Esophagus squamous epithelium (tissue), 5 donors: ENCODE data around the gene VIT. TPM values are rescaled to one million over a fixed set of nuclear protein-coding genes. Genes with fewer than 3 reads are reported as not detected.

ENCODE experiments used
- DNase-seq: peaks from one replicate; lab custom pipeline; 2025; lab: John Stamatoyannopoulos, UW
- H3K27ac ChIP-seq, 4 donors: fragments of 200-600 bp; sonication (generic); one replicate each; pipeline ENCODE4 v1.5.1; 2016 to 2019; ENCODE audit warnings: mild to moderate bottlenecking in 1 of 4
- H3K27me3 ChIP-seq, 4 donors: fragments of 200-600 bp; sonication (generic); 1 replicate in 3 of 4; 2 replicates in 1 of 4; pipeline versions ENCODE4 v1.5.1 to v1.6.0; 2017 to 2021; ENCODE audit warnings: antibody characterized with exemption in 1 of 4
- H3K36me3 ChIP-seq, 3 donors: fragments of 200-600 bp; sonication (generic); one replicate each; pipeline ENCODE4 v1.5.1; 2016 to 2019
- H3K4me1 ChIP-seq, 3 donors: fragments of 200-600 bp; sonication (generic); one replicate each; pipeline ENCODE4 v1.5.1; 2017 to 2019
- H3K4me3 ChIP-seq, 4 donors: fragments of 200-600 bp; sonication (generic); 1 replicate in 3 of 4; 2 replicates in 1 of 4; pipeline ENCODE4 v1.5.1; 2016 to 2019; ENCODE audit warnings: mild to moderate bottlenecking in 2 of 4, moderate library complexity in 1 of 4
- H3K9me3 ChIP-seq, 3 donors: fragments of 200-600 bp; sonication (generic); one replicate each; pipeline ENCODE4 v1.5.1; 2016 to 2019
- POLR2A ChIP-seq, 4 donors: fragments of 450-650 bp; IDR thresholded peaks; one replicate each; pipeline ENCODE4 v1.6.1; 2017; ENCODE audit warnings: antibody characterized with exemption in 4 of 4, mild to moderate bottlenecking in 4 of 4, moderate library complexity in 3 of 4
- whole genome bisulfite sequencing, 2 donors: methylation state at CpG; one replicate each; pipeline ENCODE4 v1.1.5; 2018; 5-methylcytosine and 5-hydroxymethylcytosine counted together
- intact Hi-C: fragments of 100-400 bp; cut with DNase I; formaldehyde crosslinking; loops from one replicate; pipeline ENCODE4 v1.15.0; 2022
- total RNA-seq, 4 donors: library from RNA; depleted of rRNA; stranded (reverse); fragments of >200 nt; gene quantifications; one replicate each; pipeline ENCODE4 v1.1.0, GENCODE V29; 2016
- TF ChIP-seq, protein P1 (sequence below), 6 experiments: fragments of 450-650 bp in 4 of 6; fragments of 200-600 bp in 2 of 6; sonication (generic) in 2 of 6; IDR thresholded peaks; one replicate each; pipeline ENCODE4 v1.5.1; 2016 to 2019; ENCODE audit warnings: antibody characterized with exemption in 6 of 6, mild to moderate bottlenecking in 4 of 6, moderate library complexity in 4 of 6
- donor health status: DM: yes; HTN: yes; CAD: no.

VIT gene
- total RNA-seq, 4 donors from 2014 or later: 2.9 to 36.8 (median 10.6) TPM

GRCh38 chr2:36854241-36854640 lies 157.7 kb downstream of the VIT start:
- no peaks in the 10 kb centered on the region for H3K9me3 ChIP-seq
- intact Hi-C loops: no loop called here
- TF ChIP-seq POLR2A (IDR thresholded peaks at IDR 0.05): no peak
- TF ChIP-seq, protein P1, sequence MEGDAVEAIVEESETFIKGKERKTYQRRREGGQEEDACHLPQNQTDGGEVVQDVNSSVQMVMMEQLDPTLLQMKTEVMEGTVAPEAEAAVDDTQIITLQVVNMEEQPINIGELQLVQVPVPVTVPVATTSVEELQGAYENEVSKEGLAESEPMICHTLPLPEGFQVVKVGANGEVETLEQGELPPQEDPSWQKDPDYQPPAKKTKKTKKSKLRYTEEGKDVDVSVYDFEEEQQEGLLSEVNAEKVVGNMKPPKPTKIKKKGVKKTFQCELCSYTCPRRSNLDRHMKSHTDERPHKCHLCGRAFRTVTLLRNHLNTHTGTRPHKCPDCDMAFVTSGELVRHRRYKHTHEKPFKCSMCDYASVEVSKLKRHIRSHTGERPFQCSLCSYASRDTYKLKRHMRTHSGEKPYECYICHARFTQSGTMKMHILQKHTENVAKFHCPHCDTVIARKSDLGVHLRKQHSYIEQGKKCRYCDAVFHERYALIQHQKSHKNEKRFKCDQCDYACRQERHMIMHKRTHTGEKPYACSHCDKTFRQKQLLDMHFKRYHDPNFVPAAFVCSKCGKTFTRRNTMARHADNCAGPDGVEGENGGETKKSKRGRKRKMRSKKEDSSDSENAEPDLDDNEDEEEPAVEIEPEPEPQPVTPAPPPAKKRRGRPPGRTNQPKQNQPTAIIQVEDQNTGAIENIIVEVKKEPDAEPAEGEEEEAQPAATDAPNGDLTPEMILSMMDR (IDR thresholded peaks at IDR 0.05): no peak
- H3K4me1 ChIP-seq: no peaks in the 10 kb centered on the region
- DNase-seq: no peak
- H3K4me3 ChIP-seq: no peak overlapping the region
- WGBS, 2 donors: 55 to 67% methylated on average over 2 of the region's 2 CpGs
- H3K27me3 ChIP-seq: no peaks in the 10 kb centered on the region
- H3K27ac ChIP-seq: no peak overlapping the region
- peaks cover 0 to 99% (median 4%) of the 10 kb centered on the region in 3 donors for H3K36me3 ChIP-seq

- WGBS, 2 donors: 86 to 100% methylated on average over 2 of the region's 2 CpGs
- intact Hi-C loops: no loop called here
- peaks cover 0 to 99% (median 4%) of the 10 kb centered on the region in 3 donors for H3K36me3 ChIP-seq
- H3K27ac ChIP-seq: no peak overlapping the region
- no peaks in the 10 kb centered on the region for H3K4me1 ChIP-seq
- no peak overlapping the region for H3K4me3 ChIP-seq
- no peaks in the 10 kb centered on the region for H3K9me3 ChIP-seq
- TF ChIP-seq POLR2A (IDR thresholded peaks at IDR 0.05): no peak
- TF ChIP-seq, protein P1 (IDR thresholded peaks at IDR 0.05): no peak
- no peak for DNase-seq
- no peaks in the 10 kb centered on the region for H3K27me3 ChIP-seq
Observed at GRCh38 chr2:36855429-36855828, 158.9 kb downstream of the VIT start.

GRCh38 chr2:36857713-36858112 lies 161.2 kb downstream of the VIT start:
- no peaks in the 10 kb centered on the region for H3K9me3 ChIP-seq
- 90 to 94% methylated on average over 5 of the region's 5 CpGs for WGBS, 2 donors
- TF ChIP-seq, protein P1 (IDR thresholded peaks at IDR 0.05): no peak
- no peak for TF ChIP-seq POLR2A (IDR thresholded peaks at IDR 0.05)
- H3K4me1 ChIP-seq: no peaks in the 10 kb centered on the region
- no peak for DNase-seq
- intact Hi-C loops: no loop called here
- no peak overlapping the region for H3K27ac ChIP-seq
- no peak overlapping the region for H3K4me3 ChIP-seq
- H3K36me3 ChIP-seq: peaks cover 0 to 93% (median 4%) of the 10 kb centered on the region in 3 donors
- H3K27me3 ChIP-seq: no peaks in the 10 kb centered on the region

- TF ChIP-seq, protein P1 (IDR thresholded peaks at IDR 0.05): no peak
- TF ChIP-seq POLR2A (IDR thresholded peaks at IDR 0.05): no peak
- no peaks in the 10 kb centered on the region for H3K9me3 ChIP-seq
- no peak overlapping the region for H3K4me3 ChIP-seq
- peaks cover 0 to 91% (median 4%) of the 10 kb centered on the region in 3 donors for H3K36me3 ChIP-seq
- no peaks in the 10 kb centered on the region for H3K4me1 ChIP-seq
- no peaks in the 10 kb centered on the region for H3K27me3 ChIP-seq
- DNase-seq: no peak
- intact Hi-C loops: no loop called here
- no peak overlapping the region for H3K27ac ChIP-seq
Observed at GRCh38 chr2:36858551-36859365, 162.3 kb downstream of the VIT start.

- Histone ChIP-seq H3K27ac (no peak overlapping the region), H3K27me3 (no peaks in the 10 kb centered on the region), H3K4me1 (no peaks in the 10 kb centered on the region), H3K36me3 (peaks cover 0 to 91% (median 4%) of the 10 kb centered on the region in 3 donors), H3K9me3 (no peaks in the 10 kb centered on the region), H3K4me3 (no peak overlapping the region)
- intact Hi-C loops: no loop called here
- WGBS, 2 donors: 68 to 81% methylated on average over 1 of the region's 1 CpG
- no peak for DNase-seq
- TF ChIP-seq, protein P1 (IDR thresholded peaks at IDR 0.05): no peak
- no peak for TF ChIP-seq POLR2A (IDR thresholded peaks at IDR 0.05)
Observed at GRCh38 chr2:36859366-36859792, 162.9 kb downstream of the VIT start.
